Spinal cord (tissue), 10 donors: Measurements from ENCODE around the gene HDAC6. TPM values are rescaled to one million over a fixed set of nuclear protein-coding genes. Genes with fewer than 3 reads are reported as not detected.

Experiments
- DNase-seq, 6 donors: peaks; one replicate each; pipeline versions ENCODE4 v3.0.0 to v3.0.0-alpha.2; 2013 to 2015; ENCODE audit warnings: low spot score in 6 of 6, low read depth in 4 of 6
- H3K27ac ChIP-seq: one replicate; pipeline ENCODE4 v1.5.1; 2013; ENCODE audit warnings: low read depth, low read length, control low read depth
- H3K27me3 ChIP-seq: one replicate; pipeline ENCODE4 v1.6.1; 2013; ENCODE audit warnings: low read length; ENCODE audit not compliant: control insufficient read depth, insufficient read depth
- H3K36me3 ChIP-seq: one replicate; pipeline ENCODE4 v1.6.1; 2013; ENCODE audit warnings: low read length; ENCODE audit not compliant: control insufficient read depth, insufficient read depth
- H3K4me1 ChIP-seq: one replicate; pipeline ENCODE4 v1.6.1; 2013; ENCODE audit warnings: low read length; ENCODE audit not compliant: control insufficient read depth, insufficient read depth
- H3K4me3 ChIP-seq: one replicate; pipeline ENCODE4 v1.5.1; 2013; ENCODE audit warnings: low read depth, low read length, control low read depth
- H3K9me3 ChIP-seq: one replicate; pipeline ENCODE4 v1.6.1; 2013; ENCODE audit warnings: low read length; ENCODE audit not compliant: control insufficient read depth, insufficient read depth
- WGBS: methylation state at CpG from one replicate; pipeline ENCODE4 v1.1.5; 2013; ENCODE audit warnings: missing lambda C conversion rate; ENCODE audit not compliant: insufficient coverage; 5-methylcytosine and 5-hydroxymethylcytosine counted together
- polyA plus RNA-seq, 2 donors: library from polyadenylated mRNA; unstranded; fragments of 120-200 nt; gene quantifications; one replicate each; pipeline ENCODE4 v1.2.1, GENCODE V29; 2013; ENCODE audit not compliant: insufficient read length in 2 of 2
- total RNA-seq, 2 donors: library from RNA; depleted of rRNA in 1 of 2; stranded (reverse); fragments of 120-200 nt in 1 of 2; fragments of >200 nt in 1 of 2; gene quantifications; one replicate each; pipeline versions ENCODE4 v1.2.3 to v1.2.4, GENCODE V29; 2013 to 2014
- donor health status: healthy.

The HDAC6 gene
- total and polyA plus RNA-seq, 4 donors, result 63.9 to 194 (median 145) TPM

GRCh38 chrX:48776818-48777439, 24.9 kb upstream of the HDAC6 start:
- Histone ChIP-seq H3K9me3 (no peaks in the 10 kb centered on the region), H3K4me1 (no peaks in the 10 kb centered on the region), H3K27me3 (no peaks in the 10 kb centered on the region), H3K36me3 (no peaks in the 10 kb centered on the region), H3K4me3 (no peak overlapping the region), H3K27ac (no peak overlapping the region)
- 68% methylated on average over 13 of the region's 13 CpGs for WGBS
- DNase-seq, result no peak

GRCh38 chrX:48779399-48779798, 22.5 kb upstream of the HDAC6 start:
- Histone ChIP-seq H3K27me3 (no peaks in the 10 kb centered on the region), H3K4me3 (no peak overlapping the region), H3K4me1 (no peaks in the 10 kb centered on the region), H3K36me3 (no peaks in the 10 kb centered on the region), H3K9me3 (no peaks in the 10 kb centered on the region), H3K27ac (no peak overlapping the region)
- no peak for DNase-seq
- WGBS, result 74% methylated on average over 6 of the region's 7 CpGs

- H3K4me1 ChIP-seq, result no peaks in the 10 kb centered on the region
- no peak overlapping the region for H3K4me3 ChIP-seq
- no peaks in the 10 kb centered on the region for H3K9me3 ChIP-seq
- DNase-seq, result no peak
- no peaks in the 10 kb centered on the region for H3K36me3 ChIP-seq
- H3K27ac ChIP-seq, result no peak overlapping the region
- H3K27me3 ChIP-seq, result no peaks in the 10 kb centered on the region
- no CpG with 5 or more reads among the region's 6 CpGs for WGBS
Observed at GRCh38 chrX:48781705-48782104, 20.2 kb upstream of the HDAC6 start.

DNA sequence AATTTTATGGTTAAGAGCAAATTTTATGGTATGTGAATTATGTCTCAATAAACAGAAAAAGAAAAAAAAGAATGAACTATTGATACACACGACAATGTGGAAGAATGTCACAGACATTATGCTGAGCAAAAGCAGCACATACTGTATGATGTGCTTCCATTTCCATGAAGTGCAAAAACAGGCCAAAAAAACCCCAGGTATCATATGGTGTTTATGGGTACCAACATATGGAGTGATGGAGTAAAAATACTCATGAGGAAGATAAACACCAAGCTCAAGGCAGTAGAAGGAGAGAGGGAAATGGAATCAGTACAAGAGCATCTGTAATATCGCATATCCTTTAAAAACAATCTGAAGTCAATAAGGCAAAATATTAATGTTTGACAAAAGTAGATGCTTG, 19.7 kb upstream of the HDAC6 start:
- Histone ChIP-seq H3K27ac (no peak overlapping the region), H3K9me3 (no peaks in the 10 kb centered on the region), H3K4me3 (no peak overlapping the region), H3K27me3 (no peaks in the 10 kb centered on the region), H3K36me3 (no peaks in the 10 kb centered on the region), H3K4me1 (no peaks in the 10 kb centered on the region)
- 60% methylated on average over 1 of the region's 2 CpGs for WGBS
- peak in 2 of 6 donors; percentile 37 to 76 for DNase-seq

DNA sequence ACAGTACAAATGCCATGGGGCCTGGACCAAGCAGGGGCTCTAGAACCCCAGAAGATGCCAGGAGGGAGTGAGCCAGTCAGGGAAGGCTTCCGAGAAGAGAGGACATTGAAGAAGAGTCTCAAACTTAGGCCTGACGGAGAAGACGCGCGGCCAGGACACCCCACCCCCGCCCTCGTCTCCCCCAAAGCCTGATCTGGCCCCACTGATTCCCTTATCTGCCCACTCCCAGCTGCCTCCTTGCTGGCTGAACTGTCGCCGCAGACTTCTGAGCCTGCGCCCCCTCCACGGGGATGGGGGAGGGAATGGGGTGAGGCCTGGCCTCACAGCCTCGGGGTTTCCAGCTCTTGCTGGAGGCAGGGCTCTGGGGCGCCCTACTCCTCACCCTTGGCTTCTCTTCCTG, 19.1 kb upstream of the HDAC6 start:
- Histone ChIP-seq H3K4me1 (no peaks in the 10 kb centered on the region), H3K36me3 (no peaks in the 10 kb centered on the region), H3K4me3 (no peak overlapping the region), H3K27ac (no peak overlapping the region), H3K9me3 (no peaks in the 10 kb centered on the region), H3K27me3 (peaks cover 2% of the 10 kb centered on the region)
- 74% methylated on average over 8 of the region's 13 CpGs for WGBS
- no peak for DNase-seq

- no peaks in the 10 kb centered on the region for H3K9me3 ChIP-seq
Observed at GRCh38 chrX:48784726-48785125, 17.1 kb upstream of the HDAC6 start.

DNA sequence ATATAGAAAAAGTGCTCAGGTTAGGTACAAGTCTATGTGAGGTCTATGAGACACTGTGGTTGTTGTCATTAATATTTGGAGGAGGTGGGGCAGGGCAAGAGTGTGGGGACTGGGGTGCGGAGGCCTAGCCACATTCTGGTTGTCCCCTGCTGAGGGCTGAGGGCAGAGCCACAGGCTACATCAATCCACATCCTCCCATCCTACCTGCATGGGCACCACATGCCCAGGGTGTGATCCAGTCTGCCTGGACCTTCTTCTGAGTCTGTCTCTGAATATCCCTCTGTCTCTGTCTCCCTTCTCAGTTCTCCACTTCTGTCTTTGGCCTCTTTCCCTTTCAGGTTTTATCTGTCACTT, 16.7 kb upstream of the HDAC6 start:
- Histone ChIP-seq H3K4me1 (no peaks in the 10 kb centered on the region), H3K9me3 (no peaks in the 10 kb centered on the region), H3K36me3 (no peaks in the 10 kb centered on the region), H3K27ac (no peak overlapping the region), H3K4me3 (no peak overlapping the region), H3K27me3 (peaks cover 2% of the 10 kb centered on the region)
- DNase-seq, result no peak
- 80% methylated on average over 1 of the region's 1 CpG for WGBS

More at GRCh38 chrX:48784726-48785125, 17.1 kb upstream of the HDAC6 start:
- Histone ChIP-seq H3K27me3 (peaks cover 2% of the 10 kb centered on the region), H3K4me1 (no peaks in the 10 kb centered on the region), H3K36me3 (no peaks in the 10 kb centered on the region), H3K4me3 (no peak overlapping the region), H3K27ac (no peak overlapping the region)
- WGBS, result 51% methylated on average over 2 of the region's 3 CpGs
- DNase-seq, result no peak

DNA sequence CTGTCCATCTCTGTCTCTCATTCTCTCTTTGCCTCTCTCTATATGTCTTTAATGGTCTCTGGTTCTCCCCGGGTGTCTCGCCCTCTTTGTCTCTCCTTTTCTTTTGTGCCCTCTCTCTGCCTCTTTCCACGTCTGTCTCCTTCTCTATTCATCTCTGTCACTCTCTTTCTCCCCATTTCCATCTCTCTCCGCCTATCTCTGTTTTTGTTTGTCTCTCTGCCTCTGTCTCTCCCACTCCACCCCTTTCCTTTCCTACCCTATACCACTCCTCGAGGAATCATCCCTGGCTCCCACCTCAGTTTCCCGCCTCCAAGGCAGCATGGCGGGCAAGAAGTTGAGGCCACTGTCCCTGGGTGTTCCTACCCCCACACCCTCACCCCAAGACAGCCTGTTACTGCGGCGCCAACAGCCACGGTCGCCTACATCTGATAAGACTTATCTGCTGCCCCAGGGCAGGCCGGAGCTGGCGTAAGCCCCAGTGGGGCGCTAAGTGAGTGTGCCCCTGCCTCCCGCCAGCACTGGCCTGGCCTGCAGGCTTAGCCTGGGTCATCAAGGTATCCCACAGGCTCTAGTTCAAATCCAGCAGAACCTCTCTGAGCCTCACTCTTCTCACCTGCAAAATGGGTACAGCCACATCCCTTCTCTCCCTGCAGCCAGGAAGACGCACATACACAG, 16.2 kb upstream of the HDAC6 start:
- Histone ChIP-seq H3K4me1 (no peaks in the 10 kb centered on the region), H3K9me3 (no peaks in the 10 kb centered on the region), H3K36me3 (no peaks in the 10 kb centered on the region), H3K4me3 (no peak overlapping the region), H3K27me3 (peaks cover 2% of the 10 kb centered on the region), H3K27ac (no peak overlapping the region)
- WGBS, result 71% methylated on average over 16 of the region's 16 CpGs
- DNase-seq, result no peak

GRCh38 chrX:48786341-48786800, 15.5 kb upstream of the HDAC6 start, which contains the start of gene GATA1:
TSS of gene GATA1 (plus strand) at chrX:48786590. CDS start at chrX:48791110, 4,520 bp downstream.
- Histone ChIP-seq H3K27me3 (peaks cover 2% of the 10 kb centered on the region), H3K4me1 (no peaks in the 10 kb centered on the region), H3K36me3 (no peaks in the 10 kb centered on the region), H3K4me3 (no peak within 1 kb of the TSS), H3K9me3 (no peaks in the 10 kb centered on the region), H3K27ac (no peak within 1 kb of the TSS)
- no peak for DNase-seq
- 60% methylated on average over 3 of the region's 7 CpGs for WGBS
